GM23338 (cell line): ENCODE results near the gene PAPPA.

Experiments used
- EZH2 ChIP-seq: fragments of 200-600 bp; sonication (generic); IDR thresholded peaks from one replicate; pipeline ENCODE4 v1.8.0; 2017; ENCODE audit warnings: antibody characterized with exemption, mild to moderate bottlenecking, low read depth; ENCODE audit not compliant: unreplicated experiment
- EZH2phosphoT487 ChIP-seq: fragments of 200-600 bp; sonication (generic); IDR thresholded peaks from one replicate; pipeline ENCODE4 v1.8.1; 2018; ENCODE audit warnings: antibody characterized with exemption; ENCODE audit not compliant: unreplicated experiment
- POLR2AphosphoS5 ChIP-seq: IDR thresholded peaks from 2 replicates; pipeline ENCODE4 v1.6.1; 2016; ENCODE audit warnings: antibody characterized with exemption, low read depth
- ZNF462 ChIP-seq: fragments of 250-450 bp; sonication (Bioruptor Pico); IDR thresholded peaks from 2 replicates; pipeline ENCODE4 v1.5.0; 2020; ENCODE audit warnings: mild to moderate bottlenecking, moderate library complexity
- TF ChIP-seq, protein P1 (sequence below), 2 experiments: fragments of 200-600 bp in 1 of 2; sonication (generic) in 1 of 2; conservative IDR thresholded peaks; 2 replicates each; pipeline versions ENCODE4 v1.5.1 to v1.6.1; 2016 to 2017; ENCODE audit warnings: antibody characterized with exemption in 2 of 2, low read depth in 2 of 2, mild to moderate bottlenecking in 2 of 2, moderate library complexity in 1 of 2

GRCh38 chr9:116403171-116403570 is 249.6 kb downstream of the PAPPA start:
- TF ChIP-seq, protein P1, sequence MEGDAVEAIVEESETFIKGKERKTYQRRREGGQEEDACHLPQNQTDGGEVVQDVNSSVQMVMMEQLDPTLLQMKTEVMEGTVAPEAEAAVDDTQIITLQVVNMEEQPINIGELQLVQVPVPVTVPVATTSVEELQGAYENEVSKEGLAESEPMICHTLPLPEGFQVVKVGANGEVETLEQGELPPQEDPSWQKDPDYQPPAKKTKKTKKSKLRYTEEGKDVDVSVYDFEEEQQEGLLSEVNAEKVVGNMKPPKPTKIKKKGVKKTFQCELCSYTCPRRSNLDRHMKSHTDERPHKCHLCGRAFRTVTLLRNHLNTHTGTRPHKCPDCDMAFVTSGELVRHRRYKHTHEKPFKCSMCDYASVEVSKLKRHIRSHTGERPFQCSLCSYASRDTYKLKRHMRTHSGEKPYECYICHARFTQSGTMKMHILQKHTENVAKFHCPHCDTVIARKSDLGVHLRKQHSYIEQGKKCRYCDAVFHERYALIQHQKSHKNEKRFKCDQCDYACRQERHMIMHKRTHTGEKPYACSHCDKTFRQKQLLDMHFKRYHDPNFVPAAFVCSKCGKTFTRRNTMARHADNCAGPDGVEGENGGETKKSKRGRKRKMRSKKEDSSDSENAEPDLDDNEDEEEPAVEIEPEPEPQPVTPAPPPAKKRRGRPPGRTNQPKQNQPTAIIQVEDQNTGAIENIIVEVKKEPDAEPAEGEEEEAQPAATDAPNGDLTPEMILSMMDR (conservative IDR thresholded peaks at IDR 0.05; ENCODE audit: low read depth in 2 of 2) = no peak
- TF ChIP-seq POLR2AphosphoS5 (no peak), ZNF462 (CRISPR knock-in tag) (no peak), EZH2phosphoT487 (no peak), EZH2 (no peak)
